VCaP (cell line): ENCODE results near the gene SMLR1.
"Not testable (repeated sequence)": the region's sequence is repeated elsewhere in the genome, so short reads cannot be mapped to it uniquely, and the experiment has no call there.

ENCODE experiments used
- H3K27ac ChIP-seq: fragments of 450-650 bp; 2 replicates; pipeline ENCODE4 v1.5.1; 2017
- CTCF ChIP-seq: fragments of 450-650 bp; conservative IDR thresholded peaks from 2 replicates; pipeline ENCODE4 v1.5.1; 2017; ENCODE audit warnings: mild to moderate bottlenecking, moderate library complexity

The SMLR1 gene

GRCh38 chr6:130787726-130788500, 39.3 kb upstream of the SMLR1 start:
- no peak for TF ChIP-seq CTCF
- no peak overlapping the region for H3K27ac ChIP-seq

- H3K27ac ChIP-seq = no peak overlapping the region
- TF ChIP-seq CTCF = no peak
Measured at GRCh38 chr6:130788954-130789353, 38.3 kb upstream of the SMLR1 start.

- no peak overlapping the region for H3K27ac ChIP-seq
- no peak for TF ChIP-seq CTCF
Measured at GRCh38 chr6:130794010-130794697, 33.1 kb upstream of the SMLR1 start.

- TF ChIP-seq CTCF = no peak
Measured at GRCh38 chr6:130794738-130795137, 32.5 kb upstream of the SMLR1 start.

GRCh38 chr6:130796313-130796905, 30.8 kb upstream of the SMLR1 start:
- peak overlapping the region; percentile 25; the same call in 1 of the 2 replicates for H3K27ac ChIP-seq
- no peak for TF ChIP-seq CTCF

More at GRCh38 chr6:130794738-130795137, 32.5 kb upstream of the SMLR1 start:
- H3K27ac ChIP-seq = no peak overlapping the region

- no peak for TF ChIP-seq CTCF
- H3K27ac ChIP-seq = no peak overlapping the region
Measured at GRCh38 chr6:130797061-130797460, 30.1 kb upstream of the SMLR1 start.

GRCh38 chr6:130801368-130801767, 25.8 kb upstream of the SMLR1 start:
- H3K27ac ChIP-seq = not testable (repeated sequence)
